Smooth muscle cell (in vitro differentiated cells): ENCODE data around the gene TBL1XR1. TPM values are rescaled to one million over a fixed set of nuclear protein-coding genes. Genes with fewer than 3 reads are reported as not detected.
"Not testable (repeated sequence)": the region's sequence is repeated elsewhere in the genome, so short reads cannot be mapped to it uniquely, and the experiment has no call there.

Source experiments
- DNase-seq: peaks from one replicate; lab custom pipeline; 2025; ENCODE audit not compliant: unreplicated experiment; lab: John Stamatoyannopoulos, UW
- H2AFZ ChIP-seq: fragments of 200-600 bp; sonication (generic); 2 replicates; pipeline ENCODE4 v1.6.0; 2016; ENCODE audit warnings: antibody characterized with exemption, low read depth, mild to moderate bottlenecking
- H3F3A ChIP-seq: fragments of 200-600 bp; sonication (generic); 2 replicates; pipeline ENCODE4 v1.6.0; 2017; ENCODE audit warnings: antibody characterized with exemption, low read depth
- H3K27ac ChIP-seq: fragments of 200-600 bp; sonication (generic); 2 replicates; pipeline ENCODE4 v1.5.1; 2016; ENCODE audit warnings: low read depth, mild to moderate bottlenecking
- H3K27me3 ChIP-seq: fragments of 200-600 bp; sonication (generic); 2 replicates; pipeline ENCODE4 v1.6.1; 2016; ENCODE audit warnings: low read depth, mild to moderate bottlenecking
- H3K36me3 ChIP-seq: fragments of 200-600 bp; sonication (generic); 2 replicates; pipeline ENCODE4 v1.5.1; 2016; ENCODE audit warnings: low read depth
- H3K4me1 ChIP-seq: fragments of 200-600 bp; sonication (generic); 2 replicates; pipeline ENCODE4 v1.5.1; 2016; ENCODE audit warnings: low read depth
- H3K4me2 ChIP-seq: fragments of 200-600 bp; sonication (generic); 2 replicates; pipeline ENCODE4 v1.6.0; 2016; ENCODE audit warnings: mild to moderate bottlenecking
- H3K4me3 ChIP-seq: fragments of 200-600 bp; sonication (generic); 2 replicates; pipeline ENCODE4 v1.5.1; 2016; ENCODE audit warnings: mild to moderate bottlenecking
- H3K79me2 ChIP-seq: fragments of 200-600 bp; sonication (generic); 2 replicates; pipeline ENCODE4 v1.6.0; 2016; ENCODE audit warnings: low read depth, mild to moderate bottlenecking
- H3K9ac ChIP-seq: fragments of 200-600 bp; sonication (generic); 2 replicates; pipeline ENCODE4 v1.6.0; 2016; ENCODE audit warnings: low read depth
- H3K9me3 ChIP-seq: fragments of 200-600 bp; sonication (generic); replicated peaks from 2 replicates; pipeline ENCODE4 v1.5.1; 2016; ENCODE audit warnings: low read depth
- H4K20me1 ChIP-seq: fragments of 200-600 bp; sonication (generic); 2 replicates; pipeline ENCODE4 v1.6.0; 2016; ENCODE audit warnings: low read depth
- CTCF ChIP-seq: fragments of 200-600 bp; sonication (generic); IDR thresholded peaks from 2 replicates; pipeline ENCODE4 v1.5.1; 2017; ENCODE audit warnings: borderline replicate concordance, mild to moderate bottlenecking, antibody characterized with exemption; ENCODE audit not compliant: insufficient read depth, poor library complexity, severe bottlenecking
- WGBS: methylation state at CpG from one replicate; pipeline ENCODE4 v1.1.7; 2016; ENCODE audit warnings: low lambda C conversion rate; 5-methylcytosine and 5-hydroxymethylcytosine counted together
- polyA plus RNA-seq: library from polyadenylated mRNA; unstranded; fragments of >200 nt; fragmentation: Nextera tagmentation; extraction: Ambion mirVana; gene quantifications from 2 replicates; pipeline ENCODE4 v1.2.1, GENCODE V29; 2016
- total RNA-seq: library from RNA; depleted of rRNA; stranded (reverse); fragments of >200 nt; gene quantifications from 2 replicates; pipeline ENCODE4 v1.2.3, GENCODE V29; 2014

Gene TBL1XR1
- total and polyA plus RNA-seq, 2 experiments from 2014 or later: 19.9 to 115 TPM

GRCh38 chr3:177206936-177207335 lies 9.7 kb upstream of the TBL1XR1 start:
- H3K9ac ChIP-seq: no peak overlapping the region
- H3K27me3 ChIP-seq: no peaks in the 10 kb centered on the region
- no peaks in the 10 kb centered on the region for H3K9me3 ChIP-seq
- no peak for TF ChIP-seq CTCF
- H3K79me2 ChIP-seq: no peaks in the 10 kb centered on the region
- no peak for DNase-seq
- H3K4me2 ChIP-seq: no peak overlapping the region
- no peak overlapping the region for H3K27ac ChIP-seq
- H4K20me1 ChIP-seq: no peaks in the 10 kb centered on the region
- H2AFZ ChIP-seq: no peak overlapping the region
- no peak overlapping the region for H3K4me3 ChIP-seq
- WGBS: 97% methylated on average over 4 of the region's 4 CpGs
- H3K4me1 ChIP-seq: no peaks in the 10 kb centered on the region
- no peaks in the 10 kb centered on the region for H3F3A ChIP-seq
- no peaks in the 10 kb centered on the region for H3K36me3 ChIP-seq

- Histone ChIP-seq H2AFZ (no peak overlapping the region), H3F3A (no peaks in the 10 kb centered on the region), H3K79me2 (no peaks in the 10 kb centered on the region), H3K4me1 (peaks cover 4% of the 10 kb centered on the region), H4K20me1 (no peaks in the 10 kb centered on the region), H3K4me3 (no peak overlapping the region), H3K27ac (no peak overlapping the region), H3K4me2 (no peak overlapping the region), H3K9me3 (no peaks in the 10 kb centered on the region), H3K36me3 (no peaks in the 10 kb centered on the region), H3K9ac (no peak overlapping the region), H3K27me3 (no peaks in the 10 kb centered on the region)
- no peak for DNase-seq
- 97% methylated on average over 33 of the region's 43 CpGs for WGBS
- TF ChIP-seq CTCF: no peak
These were observed 6.6 kb upstream of the TBL1XR1 start for GRCh38 chr3:177203689-177204395.

- not testable (repeated sequence) for H3K4me2 ChIP-seq, H3K36me3 ChIP-seq, H3K9me3 ChIP-seq, H3K27me3 ChIP-seq, H3K79me2 ChIP-seq, H3F3A ChIP-seq, H3K27ac ChIP-seq, H3K4me3 ChIP-seq, H3K9ac ChIP-seq, DNase-seq, H4K20me1 ChIP-seq, H2AFZ ChIP-seq
- WGBS: 92% methylated on average over 4 of the region's 4 CpGs
- H3K4me1 ChIP-seq: peaks cover 12% of the 10 kb centered on the region
These were observed 5.7 kb upstream of the TBL1XR1 start for GRCh38 chr3:177203016-177203415.

- WGBS: 77% methylated on average over 8 of the region's 8 CpGs
- H2AFZ ChIP-seq: no peak overlapping the region
- TF ChIP-seq CTCF: no peak
- no peaks in the 10 kb centered on the region for H3K27me3 ChIP-seq
- H3F3A ChIP-seq: peaks cover 5% of the 10 kb centered on the region
- no peak overlapping the region for H3K4me3 ChIP-seq
- no peaks in the 10 kb centered on the region for H3K9me3 ChIP-seq
- H3K79me2 ChIP-seq: peaks cover 2% of the 10 kb centered on the region
- H3K4me2 ChIP-seq: no peak overlapping the region
- H3K36me3 ChIP-seq: no peaks in the 10 kb centered on the region
- H4K20me1 ChIP-seq: no peaks in the 10 kb centered on the region
- no peak overlapping the region for H3K27ac ChIP-seq
- DNase-seq: no peak
- no peak overlapping the region for H3K9ac ChIP-seq
- H3K4me1 ChIP-seq: peaks cover 14% of the 10 kb centered on the region
These were observed 4.6 kb upstream of the TBL1XR1 start for GRCh38 chr3:177201700-177202397.
